HEK293T (cell line): ENCODE data around the gene TMX1.

Experiments
- ARNT ChIP-seq: fragments of 450-650 bp; IDR thresholded peaks from 2 replicates; pipeline ENCODE4 v1.6.1; 2017; ENCODE audit warnings: mild to moderate bottlenecking
- BHLHE40 ChIP-seq: fragments of 450-650 bp; IDR thresholded peaks from 2 replicates; pipeline ENCODE4 v1.6.1; 2016; ENCODE audit warnings: mild to moderate bottlenecking, moderate library complexity, borderline replicate concordance
- ELF4 ChIP-seq: fragments of 450-650 bp; IDR thresholded peaks from 2 replicates; pipeline ENCODE4 v1.6.1; 2017; ENCODE audit warnings: antibody characterized with exemption
- FOXK2 ChIP-seq: fragments of 450-650 bp; IDR thresholded peaks from 2 replicates; pipeline ENCODE4 v1.6.1; 2016; ENCODE audit warnings: mild to moderate bottlenecking
- FOXM1 ChIP-seq: fragments of 450-650 bp; IDR thresholded peaks from 2 replicates; pipeline ENCODE4 v1.6.1; 2017; ENCODE audit warnings: mild to moderate bottlenecking, borderline replicate concordance
- LEF1 ChIP-seq: fragments of 450-650 bp; IDR thresholded peaks from 2 replicates; pipeline ENCODE4 v1.6.1; 2017; ENCODE audit warnings: mild to moderate bottlenecking, borderline replicate concordance
- PKNOX1 ChIP-seq: fragments of 450-650 bp; IDR thresholded peaks from 2 replicates; pipeline ENCODE4 v1.6.1; 2016
- SP1 ChIP-seq: fragments of 450-650 bp; IDR thresholded peaks from 2 replicates; pipeline ENCODE4 v1.6.1; 2017
- SUZ12 ChIP-seq: fragments of 450-650 bp; IDR thresholded peaks from 2 replicates; pipeline ENCODE4 v1.6.1; 2016; ENCODE audit warnings: mild to moderate bottlenecking
- TARDBP ChIP-seq: fragments of 450-650 bp; IDR thresholded peaks from 2 replicates; pipeline ENCODE4 v1.6.1; 2016

- TF ChIP-seq SUZ12 (no peak), ARNT (no peak), FOXK2 (no peak), BHLHE40 (no peak), SP1 (no peak), PKNOX1 (no peak), TARDBP (no peak), FOXM1 (no peak), LEF1 (no peak), ELF4 (no peak)
Observed at GRCh38 chr14:51202914-51203665, 37.0 kb upstream of the TMX1 start.
